RWPE2 (cell line): ENCODE measurements around the gene GUF1.
A peak's percentile ranks its signal among the peaks of the same experiment; 100 is the strongest.

Source experiments
- ATAC-seq: fragments of 200-7000 bp; cut with Tn5 transposase; 3 replicates; pipeline ENCODE4 v1.9.1; 2021; ENCODE audit warnings: low read depth
- DNase-seq: peaks from one replicate; pipeline ENCODE4 v3.0.0-alpha.2; 2020; ENCODE audit warnings: low spot score
- H3K27ac ChIP-seq: fragments of 450-650 bp; 2 replicates; pipeline ENCODE4 v1.5.1; 2017; ENCODE audit warnings: mild to moderate bottlenecking; ENCODE audit not compliant: poor library complexity, severe bottlenecking
- H3K27me3 ChIP-seq: fragments of 250-450 bp; sonication (Bioruptor Pico); 2 replicates; pipeline ENCODE4 v1.5.1; 2021; ENCODE audit warnings: mild to moderate bottlenecking, moderate library complexity; ENCODE audit not compliant: insufficient read depth, poor library complexity, severe bottlenecking
- H3K36me3 ChIP-seq: fragments of 250-450 bp; sonication (Bioruptor Pico); 2 replicates; pipeline ENCODE4 v1.5.1; 2020; ENCODE audit warnings: low read depth, mild to moderate bottlenecking, moderate library complexity
- H3K4me1 ChIP-seq: fragments of 250-450 bp; sonication (Bioruptor Pico); 2 replicates; pipeline ENCODE4 v1.5.1; 2021; ENCODE audit warnings: mild to moderate bottlenecking, moderate library complexity; ENCODE audit not compliant: insufficient read depth, poor library complexity, severe bottlenecking
- H3K4me3 ChIP-seq: fragments of 250-450 bp; sonication (Bioruptor Pico); 2 replicates; pipeline ENCODE4 v1.5.1; 2021; ENCODE audit warnings: mild to moderate bottlenecking, moderate library complexity; ENCODE audit not compliant: severe bottlenecking
- H3K9me3 ChIP-seq: fragments of 250-450 bp; sonication (Bioruptor Pico); 2 replicates; pipeline ENCODE4 v1.5.1; 2021; ENCODE audit warnings: mild to moderate bottlenecking, moderate library complexity; ENCODE audit not compliant: severe bottlenecking
- TF ChIP-seq, protein P1 (sequence below): fragments of 450-650 bp; IDR thresholded peaks from one replicate; pipeline ENCODE4 v1.5.1; 2017; ENCODE audit warnings: mild to moderate bottlenecking, moderate library complexity; ENCODE audit not compliant: poor library complexity, severe bottlenecking

GUF1 gene

DNA sequence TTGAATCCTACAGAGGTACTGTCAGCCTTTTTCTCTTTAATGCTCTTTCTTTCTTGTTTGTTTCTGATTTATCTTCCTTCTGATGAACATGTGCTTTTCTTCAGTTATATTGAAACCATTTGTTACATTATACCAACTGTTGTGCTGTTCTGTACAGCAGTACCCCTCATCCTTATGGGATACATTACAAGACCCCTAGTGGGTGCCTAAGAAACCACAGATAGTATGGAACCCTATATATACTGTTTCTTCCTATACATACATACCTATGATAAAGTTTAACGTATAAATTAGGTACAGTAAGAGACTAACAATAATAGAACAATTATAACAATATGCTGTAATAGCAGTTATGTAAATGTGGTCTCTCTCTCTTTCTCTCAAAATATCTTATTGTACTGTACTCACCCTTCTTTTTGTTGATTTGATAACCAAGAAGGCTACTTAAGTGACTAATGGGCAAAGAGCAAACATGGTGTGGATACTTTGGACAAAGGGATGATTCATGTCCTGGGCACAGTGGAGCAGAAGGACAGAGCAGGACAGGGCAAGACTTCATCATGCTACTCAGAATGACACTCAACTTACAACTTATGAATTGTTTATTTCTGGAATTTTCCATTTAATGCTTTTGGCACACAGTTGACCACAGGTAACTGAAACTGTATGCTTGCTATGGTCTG, 16.1 kb upstream of the GUF1 start:
- Histone ChIP-seq H3K4me3 (no peak overlapping the region), H3K36me3 (no peaks in the 10 kb centered on the region), H3K4me1 (peaks cover 4% of the 10 kb centered on the region), H3K27ac (no peak overlapping the region), H3K9me3 (no peaks in the 10 kb centered on the region), H3K27me3 (no peaks in the 10 kb centered on the region)
- ATAC-seq (peak; percentile 73), DNase-seq (no peak)
- TF ChIP-seq, protein P1, sequence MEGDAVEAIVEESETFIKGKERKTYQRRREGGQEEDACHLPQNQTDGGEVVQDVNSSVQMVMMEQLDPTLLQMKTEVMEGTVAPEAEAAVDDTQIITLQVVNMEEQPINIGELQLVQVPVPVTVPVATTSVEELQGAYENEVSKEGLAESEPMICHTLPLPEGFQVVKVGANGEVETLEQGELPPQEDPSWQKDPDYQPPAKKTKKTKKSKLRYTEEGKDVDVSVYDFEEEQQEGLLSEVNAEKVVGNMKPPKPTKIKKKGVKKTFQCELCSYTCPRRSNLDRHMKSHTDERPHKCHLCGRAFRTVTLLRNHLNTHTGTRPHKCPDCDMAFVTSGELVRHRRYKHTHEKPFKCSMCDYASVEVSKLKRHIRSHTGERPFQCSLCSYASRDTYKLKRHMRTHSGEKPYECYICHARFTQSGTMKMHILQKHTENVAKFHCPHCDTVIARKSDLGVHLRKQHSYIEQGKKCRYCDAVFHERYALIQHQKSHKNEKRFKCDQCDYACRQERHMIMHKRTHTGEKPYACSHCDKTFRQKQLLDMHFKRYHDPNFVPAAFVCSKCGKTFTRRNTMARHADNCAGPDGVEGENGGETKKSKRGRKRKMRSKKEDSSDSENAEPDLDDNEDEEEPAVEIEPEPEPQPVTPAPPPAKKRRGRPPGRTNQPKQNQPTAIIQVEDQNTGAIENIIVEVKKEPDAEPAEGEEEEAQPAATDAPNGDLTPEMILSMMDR, result no peak

DNA sequence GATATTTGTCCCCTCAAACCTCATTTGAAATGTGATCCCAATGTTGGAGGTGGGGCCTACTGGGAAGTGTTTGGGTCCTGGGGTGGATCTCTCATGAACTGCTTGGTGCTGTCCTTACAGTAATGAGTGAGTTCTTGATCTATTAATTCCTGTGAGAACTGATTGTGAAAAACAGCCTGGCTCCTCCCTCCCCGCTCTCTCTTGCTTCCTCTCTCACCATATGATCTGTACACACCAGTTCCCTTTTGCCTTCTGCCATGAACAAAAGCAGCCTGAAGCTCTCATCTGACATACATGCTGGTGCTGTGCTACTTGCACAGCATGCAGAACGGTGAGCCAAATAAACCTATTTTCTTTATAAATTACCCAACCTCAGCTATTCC, 15.6 kb upstream of the GUF1 start:
- no peak overlapping the region for H3K27ac ChIP-seq
- no peak for ATAC-seq

DNA sequence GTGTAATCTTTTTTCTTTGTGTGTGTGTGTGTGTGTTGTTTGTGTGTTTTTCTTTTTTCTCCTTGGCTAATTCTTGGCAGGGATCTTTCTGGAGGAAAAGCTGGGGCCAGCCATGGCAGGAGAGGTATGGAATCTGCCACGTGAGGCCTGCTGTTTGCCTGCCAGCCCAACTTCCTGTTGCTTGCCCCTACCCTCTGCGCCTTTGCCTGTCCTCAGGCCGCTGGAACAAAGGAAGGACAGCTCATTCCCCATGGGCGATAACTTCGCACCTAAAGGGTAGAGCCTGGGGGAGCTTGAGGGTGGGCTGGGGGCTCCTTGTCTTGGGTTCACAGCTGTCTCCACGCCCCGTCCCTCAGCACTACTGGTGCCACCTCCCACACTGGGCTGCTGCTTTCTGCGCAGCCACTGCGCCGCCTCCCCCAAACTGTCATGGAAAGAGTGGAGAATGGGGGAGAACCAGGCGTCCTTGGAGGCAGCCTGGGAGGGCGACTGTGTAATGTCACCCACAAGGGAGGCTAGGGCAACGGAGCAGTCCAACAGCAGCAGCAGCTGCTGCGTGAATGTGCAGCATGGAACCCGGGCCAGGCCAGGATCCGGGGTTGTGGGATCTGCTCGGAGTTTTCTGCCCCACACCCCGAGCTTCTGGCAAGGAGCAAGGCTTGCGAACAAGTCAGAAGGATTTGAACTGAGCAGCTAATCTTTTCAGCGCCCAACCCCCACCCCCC, 14.5 kb upstream of the GUF1 start:
- DNase-seq, result no peak
- Histone ChIP-seq H3K27ac (no peak overlapping the region), H3K36me3 (no peaks in the 10 kb centered on the region), H3K9me3 (no peaks in the 10 kb centered on the region), H3K27me3 (no peaks in the 10 kb centered on the region), H3K4me1 (peaks cover 4% of the 10 kb centered on the region), H3K4me3 (no peak overlapping the region)
- no peak for ATAC-seq
- TF ChIP-seq, protein P1, result no peak

More for the DNA sequence above, 15.6 kb upstream of the GUF1 start:
- H3K9me3 ChIP-seq, result no peaks in the 10 kb centered on the region
- H3K36me3 ChIP-seq, result no peaks in the 10 kb centered on the region
- no peak overlapping the region for H3K4me3 ChIP-seq
- H3K27me3 ChIP-seq, result no peaks in the 10 kb centered on the region
- TF ChIP-seq, protein P1, result no peak
- peaks cover 4% of the 10 kb centered on the region for H3K4me1 ChIP-seq
- DNase-seq, result no peak

DNA sequence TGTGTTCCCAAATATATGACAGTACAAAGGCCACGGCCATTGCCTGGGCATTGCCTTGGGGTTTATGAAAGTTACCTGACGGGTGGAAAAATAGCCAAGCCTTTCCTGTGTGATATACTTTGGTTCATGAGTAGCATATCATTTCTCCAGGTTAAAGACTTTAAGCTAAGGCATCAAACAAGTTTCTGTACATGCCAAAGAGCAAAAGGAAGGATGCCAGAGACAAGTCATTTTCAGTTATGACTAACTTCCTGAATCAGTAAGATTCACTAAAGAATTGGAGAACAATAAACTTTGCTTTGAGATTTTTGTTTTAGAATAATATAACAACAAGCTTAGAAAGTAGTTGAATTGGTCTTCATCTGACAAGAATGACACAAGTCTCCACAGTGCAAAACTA, 9.7 kb upstream of the GUF1 start:
- TF ChIP-seq, protein P1, result no peak
- H3K36me3 ChIP-seq, result no peaks in the 10 kb centered on the region
- DNase-seq, result no peak

More for the DNA sequence above, 9.7 kb upstream of the GUF1 start:
- no peaks in the 10 kb centered on the region for H3K9me3 ChIP-seq
- H3K4me3 ChIP-seq, result no peak overlapping the region
- peaks cover 2% of the 10 kb centered on the region for H3K4me1 ChIP-seq
- H3K27me3 ChIP-seq, result no peaks in the 10 kb centered on the region
- H3K27ac ChIP-seq, result no peak overlapping the region
- no peak for ATAC-seq
